ENCODE results near the gene PIF1.

DNA sequence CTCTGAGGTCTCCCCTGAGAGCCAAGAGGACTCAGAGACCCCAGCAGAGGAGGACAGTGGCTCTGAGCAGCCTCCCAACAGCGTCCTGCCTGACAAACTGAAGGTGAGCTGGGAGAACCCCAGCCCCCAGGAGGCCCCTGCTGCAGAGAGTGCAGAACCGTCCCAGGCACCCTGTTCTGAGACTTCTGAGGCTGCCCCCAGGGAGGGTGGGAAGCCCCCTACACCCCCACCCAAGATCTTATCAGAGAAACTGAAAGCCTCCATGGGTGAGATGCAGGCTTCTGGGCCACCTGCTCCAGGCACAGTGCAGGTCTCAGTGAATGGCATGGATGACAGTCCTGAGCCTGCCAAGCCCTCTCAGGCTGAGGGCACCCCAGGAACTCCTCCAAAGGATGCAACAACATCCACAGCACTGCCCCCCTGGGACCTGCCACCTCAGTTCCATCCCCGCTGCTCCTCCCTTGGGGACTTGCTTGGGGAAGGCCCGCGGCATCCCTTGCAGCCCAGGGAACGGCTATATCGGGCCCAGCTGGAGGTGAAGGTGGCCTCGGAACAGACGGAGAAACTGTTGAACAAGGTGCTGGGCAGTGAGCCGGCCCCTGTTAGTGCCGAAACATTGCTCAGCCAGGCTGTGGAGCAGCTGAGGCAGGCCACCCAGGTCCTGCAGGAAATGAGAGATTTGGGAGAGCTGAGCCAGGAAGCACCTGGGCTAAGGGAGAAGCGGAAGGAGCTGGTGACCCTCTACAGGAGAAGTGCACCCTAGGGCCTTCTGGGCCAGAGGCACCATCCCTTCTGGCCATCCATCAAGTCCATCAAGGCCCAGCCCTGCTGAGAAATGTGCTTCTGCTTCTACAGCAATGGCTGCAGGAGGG, 39.9 kb upstream of the PIF1 start:
- TF ChIP-seq, protein P1, sequence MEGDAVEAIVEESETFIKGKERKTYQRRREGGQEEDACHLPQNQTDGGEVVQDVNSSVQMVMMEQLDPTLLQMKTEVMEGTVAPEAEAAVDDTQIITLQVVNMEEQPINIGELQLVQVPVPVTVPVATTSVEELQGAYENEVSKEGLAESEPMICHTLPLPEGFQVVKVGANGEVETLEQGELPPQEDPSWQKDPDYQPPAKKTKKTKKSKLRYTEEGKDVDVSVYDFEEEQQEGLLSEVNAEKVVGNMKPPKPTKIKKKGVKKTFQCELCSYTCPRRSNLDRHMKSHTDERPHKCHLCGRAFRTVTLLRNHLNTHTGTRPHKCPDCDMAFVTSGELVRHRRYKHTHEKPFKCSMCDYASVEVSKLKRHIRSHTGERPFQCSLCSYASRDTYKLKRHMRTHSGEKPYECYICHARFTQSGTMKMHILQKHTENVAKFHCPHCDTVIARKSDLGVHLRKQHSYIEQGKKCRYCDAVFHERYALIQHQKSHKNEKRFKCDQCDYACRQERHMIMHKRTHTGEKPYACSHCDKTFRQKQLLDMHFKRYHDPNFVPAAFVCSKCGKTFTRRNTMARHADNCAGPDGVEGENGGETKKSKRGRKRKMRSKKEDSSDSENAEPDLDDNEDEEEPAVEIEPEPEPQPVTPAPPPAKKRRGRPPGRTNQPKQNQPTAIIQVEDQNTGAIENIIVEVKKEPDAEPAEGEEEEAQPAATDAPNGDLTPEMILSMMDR (optimal IDR thresholded peaks at IDR 0.05 in 1 of 3, IDR thresholded peaks at IDR 0.05 in 1 of 3, conservative IDR thresholded peaks at IDR 0.05 in 1 of 3; ENCODE audit: extremely low read depth in 1 of 3, insufficient read depth in 2 of 3, low read length in 3 of 3), result no peak
- no peak for TF ChIP-seq EZH2 (IDR thresholded peaks at IDR 0.05; ENCODE audit: low read length)
